Bronchus fibroblast of lung (primary cell): ENCODE measurements around the gene SEC22A. TPM values are rescaled to one million over a fixed set of nuclear protein-coding genes. Genes with fewer than 3 reads are reported as not detected.

Experiments used
- total RNA-seq: library from RNA; depleted of rRNA; stranded (reverse); fragments of >200 nt; gene quantifications from 2 replicates; pipeline ENCODE4 v1.2.3, GENCODE V29; 2015

The SEC22A gene, protein sequence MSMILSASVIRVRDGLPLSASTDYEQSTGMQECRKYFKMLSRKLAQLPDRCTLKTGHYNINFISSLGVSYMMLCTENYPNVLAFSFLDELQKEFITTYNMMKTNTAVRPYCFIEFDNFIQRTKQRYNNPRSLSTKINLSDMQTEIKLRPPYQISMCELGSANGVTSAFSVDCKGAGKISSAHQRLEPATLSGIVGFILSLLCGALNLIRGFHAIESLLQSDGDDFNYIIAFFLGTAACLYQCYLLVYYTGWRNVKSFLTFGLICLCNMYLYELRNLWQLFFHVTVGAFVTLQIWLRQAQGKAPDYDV
- 43.0 and 50.9 TPM in 2 replicates for total RNA-seq

DNA sequence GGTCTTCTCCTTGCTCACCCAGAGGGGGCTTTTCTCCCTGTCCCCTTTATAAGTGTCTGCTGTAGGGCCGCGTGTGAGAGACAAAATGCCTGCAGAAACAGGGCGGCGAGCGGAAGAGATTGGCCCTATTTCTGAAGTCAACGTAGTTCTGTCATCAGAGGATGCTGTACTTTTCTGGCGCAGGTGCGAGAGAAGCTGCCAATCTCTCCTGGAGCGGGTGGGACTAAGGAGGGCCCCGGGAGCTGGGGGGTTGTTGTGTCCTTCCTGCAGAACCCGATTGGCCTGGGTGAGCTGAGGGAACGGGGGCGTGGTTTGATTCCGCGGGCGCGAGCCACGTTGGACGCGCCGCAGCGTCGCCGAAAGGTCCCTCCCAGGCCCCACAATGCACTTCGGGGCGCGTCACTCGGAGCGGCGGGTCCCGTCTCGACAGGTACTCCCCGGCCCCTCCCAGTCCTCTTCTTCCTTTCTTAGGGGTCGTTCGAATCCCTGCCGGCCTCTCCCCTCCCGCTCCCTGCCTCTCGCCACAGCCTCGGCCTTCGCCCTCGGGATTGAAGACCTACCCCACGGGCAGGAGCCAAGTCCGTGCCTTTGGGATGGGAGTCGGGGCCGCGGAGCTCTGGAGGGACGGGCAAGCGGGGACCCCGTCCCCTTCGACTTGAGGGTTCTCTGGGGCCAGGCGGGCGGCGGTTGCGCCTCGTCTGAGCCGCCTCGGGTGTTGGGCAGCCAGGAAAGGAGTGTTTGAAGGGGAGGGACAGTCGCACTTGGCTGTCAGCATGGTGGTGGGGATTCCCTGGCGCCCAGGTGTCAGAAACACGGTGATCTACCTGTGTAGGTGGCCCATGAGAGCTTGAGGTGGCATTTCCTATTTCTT lies at the start of gene SEC22A:
Gene SEC22A (plus strand): TSS at position 387 of the 871 bp plus-strand sequence. CDS start 7,275 bp downstream, outside the sequence.

Other genes starting within 250 kb of the SEC22A start
- gene SEMA5B, start 174.2 kb upstream of the SEC22A start, total RNA-seq, result not detected in 2 replicates
- 24.4 and 28.5 TPM in 2 replicates for gene PDIA5, start 134.9 kb upstream of the SEC22A start, total RNA-seq
- under 0.01 and 0.15 TPM in 2 replicates for gene ADCY5, start 247.1 kb downstream of the SEC22A start, total RNA-seq